Coronary artery (tissue), 2 donors: ENCODE results near the gene TTC39B.

Experiments used
- DNase-seq: peaks from one replicate; pipeline ENCODE4 v3.0.0-alpha.2; 2017; ENCODE audit warnings: low spot score
- H3K27ac ChIP-seq, 2 donors: fragments of 200-600 bp; sonication (generic); one replicate each; pipeline ENCODE4 v1.5.1; 2016 to 2019
- H3K4me3 ChIP-seq: fragments of 200-600 bp; sonication (generic); 2 replicates; pipeline ENCODE4 v1.5.1; 2016; ENCODE audit warnings: mild to moderate bottlenecking, moderate library complexity
- CTCF ChIP-seq: fragments of 200-600 bp; sonication (generic); IDR thresholded peaks from one replicate; pipeline ENCODE4 v1.5.1; 2019; ENCODE audit warnings: antibody characterized with exemption

TTC39B gene

GRCh38 chr9:15271403-15271802 lies 35.6 kb downstream of the TTC39B start:
- Histone ChIP-seq H3K4me3 (no peak overlapping the region), H3K27ac (no peak overlapping the region)
- no peak for DNase-seq
- TF ChIP-seq CTCF: no peak

- no peak for TF ChIP-seq CTCF
- DNase-seq: no peak
- Histone ChIP-seq H3K4me3 (no peak overlapping the region), H3K27ac (no peak overlapping the region)
These were observed 38.2 kb downstream of the TTC39B start for GRCh38 chr9:15268782-15269181.

- H3K27ac ChIP-seq: no peak overlapping the region
- no peak overlapping the region for H3K4me3 ChIP-seq
- no peak for DNase-seq
- no peak for TF ChIP-seq CTCF
These were observed 38.7 kb downstream of the TTC39B start for GRCh38 chr9:15268317-15268716.

- no peak for DNase-seq
- Histone ChIP-seq H3K4me3 (no peak overlapping the region), H3K27ac (no peak overlapping the region)
- no peak for TF ChIP-seq CTCF
These were observed 42.1 kb downstream of the TTC39B start for GRCh38 chr9:15264918-15265317.

GRCh38 chr9:15262581-15262980 lies 44.4 kb downstream of the TTC39B start:
- no peak for DNase-seq
- Histone ChIP-seq H3K27ac (peak overlapping the region in 1 of 2 donors; percentile 25), H3K4me3 (no peak overlapping the region)
- TF ChIP-seq CTCF: no peak

- TF ChIP-seq CTCF: no peak
- Histone ChIP-seq H3K27ac (no peak overlapping the region), H3K4me3 (no peak overlapping the region)
- no peak for DNase-seq
These were observed 50.6 kb downstream of the TTC39B start for GRCh38 chr9:15256426-15256825.

- no peak overlapping the region for H3K27ac ChIP-seq
- no peak overlapping the region for H3K4me3 ChIP-seq
- DNase-seq: no peak
- TF ChIP-seq CTCF: no peak
These were observed 53.2 kb downstream of the TTC39B start for GRCh38 chr9:15253786-15254185.
